Mononuclear cell (primary cell): ENCODE data around the gene TANC2. TPM values are rescaled to one million over a fixed set of nuclear protein-coding genes. Genes with fewer than 3 reads are reported as not detected.

ENCODE experiments used
- H3K27me3 ChIP-seq: 2 replicates; pipeline ENCODE4 v1.6.0; 2011; ENCODE audit warnings: low read length, control low read depth; ENCODE audit not compliant: insufficient read depth
- H3K4me1 ChIP-seq: 2 replicates; pipeline ENCODE4 v1.5.1; 2011; ENCODE audit warnings: mild to moderate bottlenecking, low read length, control low read depth; ENCODE audit not compliant: insufficient read depth
- H3K4me3 ChIP-seq: 2 replicates; pipeline ENCODE4 v1.5.1; 2011; ENCODE audit warnings: mild to moderate bottlenecking, low read length, moderate library complexity
- H3K9me3 ChIP-seq: 2 replicates; pipeline ENCODE4 v1.5.1; 2011; ENCODE audit warnings: low read depth, mild to moderate bottlenecking, control low read depth, low read length
- total RNA-seq: library from RNA; depleted of rRNA; stranded (reverse); fragments of >200 nt; gene quantifications from one replicate; pipeline ENCODE4 v1.2.3, GENCODE V29; 2012

Gene TANC2
- total RNA-seq: 19.3 TPM

- Histone ChIP-seq H3K27me3 (peaks cover 4% of the 10 kb centered on the region), H3K4me1 (peaks cover 17% of the 10 kb centered on the region), H3K4me3 (peak within 1 kb of the TSS; percentile 63)
Observed at GRCh38 chr17:62965686-62966425, at the start of gene TANC2. TANC2 (plus strand) TSS chr17:62966235; CDS start chr17:63009560, 43,325 bp downstream.

GRCh38 chr17:62916684-62917571, 49.1 kb upstream of the TANC2 start:
- H3K9me3 ChIP-seq: no peaks in the 10 kb centered on the region
- no peaks in the 10 kb centered on the region for H3K4me1 ChIP-seq
- H3K27me3 ChIP-seq: no peaks in the 10 kb centered on the region
- no peak overlapping the region for H3K4me3 ChIP-seq

More at GRCh38 chr17:62965686-62966425, at the start of gene TANC2:
- no peaks in the 10 kb centered on the region for H3K9me3 ChIP-seq

GRCh38 chr17:62919388-62919787, 46.6 kb upstream of the TANC2 start:
- Histone ChIP-seq H3K9me3 (no peaks in the 10 kb centered on the region), H3K27me3 (no peaks in the 10 kb centered on the region), H3K4me1 (no peaks in the 10 kb centered on the region), H3K4me3 (no peak overlapping the region)

- Histone ChIP-seq H3K4me1 (no peaks in the 10 kb centered on the region), H3K4me3 (no peak overlapping the region), H3K9me3 (no peaks in the 10 kb centered on the region), H3K27me3 (no peaks in the 10 kb centered on the region)
Observed at GRCh38 chr17:62920300-62920699, 45.7 kb upstream of the TANC2 start.

- Histone ChIP-seq H3K9me3 (no peaks in the 10 kb centered on the region), H3K4me3 (no peak overlapping the region), H3K4me1 (no peaks in the 10 kb centered on the region), H3K27me3 (no peaks in the 10 kb centered on the region)
Observed at GRCh38 chr17:62921817-62922216, 44.2 kb upstream of the TANC2 start.

- H3K9me3 ChIP-seq: no peaks in the 10 kb centered on the region
- H3K27me3 ChIP-seq: no peaks in the 10 kb centered on the region
- no peak overlapping the region for H3K4me3 ChIP-seq
- H3K4me1 ChIP-seq: no peaks in the 10 kb centered on the region
Observed at GRCh38 chr17:62923258-62924150, 42.5 kb upstream of the TANC2 start.

- Histone ChIP-seq H3K27me3 (no peaks in the 10 kb centered on the region), H3K4me3 (no peak overlapping the region), H3K4me1 (no peaks in the 10 kb centered on the region), H3K9me3 (no peaks in the 10 kb centered on the region)
Observed at GRCh38 chr17:62925267-62925836, 40.7 kb upstream of the TANC2 start.

- Histone ChIP-seq H3K9me3 (no peaks in the 10 kb centered on the region), H3K4me3 (no peak overlapping the region), H3K4me1 (no peaks in the 10 kb centered on the region), H3K27me3 (no peaks in the 10 kb centered on the region)
Observed at GRCh38 chr17:62927083-62927482, 39.0 kb upstream of the TANC2 start.

GRCh38 chr17:62929320-62929719, 36.7 kb upstream of the TANC2 start:
- no peaks in the 10 kb centered on the region for H3K9me3 ChIP-seq
- H3K4me1 ChIP-seq: no peaks in the 10 kb centered on the region
- no peaks in the 10 kb centered on the region for H3K27me3 ChIP-seq
- H3K4me3 ChIP-seq: no peak overlapping the region

- Histone ChIP-seq H3K4me3 (no peak overlapping the region), H3K27me3 (no peaks in the 10 kb centered on the region), H3K4me1 (no peaks in the 10 kb centered on the region), H3K9me3 (no peaks in the 10 kb centered on the region)
Observed at GRCh38 chr17:62931101-62931500, 34.9 kb upstream of the TANC2 start.

- Histone ChIP-seq H3K4me1 (no peaks in the 10 kb centered on the region), H3K4me3 (no peak overlapping the region), H3K9me3 (peaks cover 4% of the 10 kb centered on the region), H3K27me3 (peaks cover 4% of the 10 kb centered on the region)
Observed at GRCh38 chr17:62933501-62934385, 32.3 kb upstream of the TANC2 start.

GRCh38 chr17:62935098-62935497, 30.9 kb upstream of the TANC2 start:
- H3K9me3 ChIP-seq: peaks cover 5% of the 10 kb centered on the region
- H3K4me3 ChIP-seq: no peak overlapping the region
- H3K27me3 ChIP-seq: peaks cover 4% of the 10 kb centered on the region
- H3K4me1 ChIP-seq: no peaks in the 10 kb centered on the region

- Histone ChIP-seq H3K9me3 (peaks cover 5% of the 10 kb centered on the region), H3K4me1 (no peaks in the 10 kb centered on the region)
Observed at GRCh38 chr17:62935523-62935922, 30.5 kb upstream of the TANC2 start.

GRCh38 chr17:62937606-62938005, 28.4 kb upstream of the TANC2 start:
- Histone ChIP-seq H3K4me1 (no peaks in the 10 kb centered on the region), H3K9me3 (peaks cover 15% of the 10 kb centered on the region), H3K27me3 (peaks cover 4% of the 10 kb centered on the region), H3K4me3 (no peak overlapping the region)

More at GRCh38 chr17:62935523-62935922, 30.5 kb upstream of the TANC2 start:
- Histone ChIP-seq H3K27me3 (peaks cover 4% of the 10 kb centered on the region), H3K4me3 (no peak overlapping the region)
